PC-3 (cell line): ENCODE data around the gene SFSWAP. TPM values are rescaled to one million over a fixed set of nuclear protein-coding genes. Genes with fewer than 3 reads are reported as not detected.

Source experiments
- ATAC-seq: fragments of 200-7000 bp; cut with Tn5 transposase; 2 replicates; pipeline ENCODE4 v1.9.1; 2020; ENCODE audit warnings: mild to moderate bottlenecking, moderate library complexity
- BruUV-seq: library from RNA; stranded (reverse); fragments of 400-500 nt; replicated peaks from 2 replicates; lab custom pipeline; 2021; lab: Mats Ljungman, UMichigan
- CTCF ChIA-PET: fragments of 300-600 bp; sonication (Branson Sonifier 250); formaldehyde crosslinking; loops from one replicate; lab custom pipeline; 2022; ENCODE audit warnings: antibody characterized with exemption; lab: Charles Lee
- POLR2A ChIA-PET: fragments of 300-600 bp; sonication (Branson Sonifier 250); formaldehyde crosslinking; loops from one replicate; lab custom pipeline; 2022; ENCODE audit warnings: antibody characterized with exemption; ENCODE audit not compliant: unreplicated experiment; lab: Charles Lee
- DNase-seq: peaks from one replicate; pipeline ENCODE4 v3.0.0-alpha.2; 2015
- H2AFZ ChIP-seq: fragments of 300-600 bp; sonication (generic); 2 replicates; pipeline ENCODE4 v1.6.0; 2016; ENCODE audit warnings: antibody characterized with exemption, low read length
- H3F3A ChIP-seq: fragments of 300-600 bp; sonication (generic); one replicate; pipeline ENCODE4 v1.6.0; 2017; ENCODE audit warnings: antibody characterized with exemption, low read length, control low read depth, mild to moderate bottlenecking; ENCODE audit not compliant: unreplicated experiment
- H3K27ac ChIP-seq: fragments of 300-600 bp; sonication (generic); 2 replicates; pipeline ENCODE4 v1.5.1; 2016; ENCODE audit warnings: mild to moderate bottlenecking, low read length
- H3K27me3 ChIP-seq: fragments of 300-600 bp; sonication (generic); 2 replicates; pipeline ENCODE4 v1.6.1; 2016; ENCODE audit warnings: low read length, mixed read lengths
- H3K36me3 ChIP-seq: fragments of 300-600 bp; sonication (generic); 2 replicates; pipeline ENCODE4 v1.6.1; 2016; ENCODE audit warnings: low read depth, mixed run types, low read length, mixed read lengths
- H3K4me1 ChIP-seq: fragments of 300-600 bp; sonication (generic); 2 replicates; pipeline ENCODE4 v1.5.1; 2016; ENCODE audit warnings: low read length; ENCODE audit not compliant: insufficient read depth
- H3K4me2 ChIP-seq: fragments of 300-600 bp; sonication (generic); 2 replicates; pipeline ENCODE4 v1.6.0; 2016; ENCODE audit warnings: low read length
- H3K4me3 ChIP-seq: fragments of 300-600 bp; sonication (generic); 2 replicates; pipeline ENCODE4 v1.5.1; 2016; ENCODE audit warnings: mild to moderate bottlenecking, low read length, mixed read lengths
- H3K79me2 ChIP-seq: fragments of 300-600 bp; sonication (generic); 2 replicates; pipeline ENCODE4 v1.6.1; 2017; ENCODE audit warnings: low read length, mixed read lengths
- H3K9ac ChIP-seq: fragments of 300-600 bp; sonication (generic); 2 replicates; pipeline ENCODE4 v1.6.0; 2016; ENCODE audit warnings: mild to moderate bottlenecking, low read length
- H3K9me2 ChIP-seq: fragments of 300-600 bp; sonication (generic); replicated peaks from 2 replicates; pipeline ENCODE4 v1.6.1; 2016; ENCODE audit warnings: mixed run types, low read length, mixed read lengths
- H3K9me3 ChIP-seq: fragments of 300-600 bp; sonication (generic); 2 replicates; pipeline ENCODE4 v1.6.1; 2016; ENCODE audit warnings: low read length, mixed read lengths
- H4K20me1 ChIP-seq: fragments of 300-600 bp; sonication (generic); 2 replicates; pipeline ENCODE4 v1.6.1; 2016; ENCODE audit warnings: low read length, mixed read lengths
- EZH2 ChIP-seq: fragments of 300-600 bp; sonication (generic); IDR thresholded peaks from one replicate; pipeline ENCODE4 v1.6.1; 2017; ENCODE audit warnings: antibody characterized with exemption, mild to moderate bottlenecking, low read length; ENCODE audit not compliant: unreplicated experiment
- EZH2phosphoT487 ChIP-seq: fragments of 300-600 bp; sonication (generic); IDR thresholded peaks from 2 replicates; pipeline ENCODE4 v1.6.1; 2018; ENCODE audit warnings: mild to moderate bottlenecking, antibody characterized with exemption, low read length, borderline replicate concordance
- intact Hi-C: fragments of 100-400 bp; cut with micrococcal nuclease; formaldehyde crosslinking; loops from 2 replicates; pipeline ENCODE4 v1.9.0; 2023
- total RNA-seq: library from RNA; depleted of rRNA; stranded (reverse); fragments of >200 nt; gene quantifications from 2 replicates; pipeline ENCODE4 v1.2.3, GENCODE V29; 2014
- TF ChIP-seq, protein P1 (sequence below): fragments of 300-600 bp; sonication (generic); conservative IDR thresholded peaks from 2 replicates; pipeline ENCODE4 v1.5.1; 2017; ENCODE audit warnings: antibody characterized with exemption, low read depth, mild to moderate bottlenecking, low read length

Gene SFSWAP
- total RNA-seq, 1 experiment from 2014 or later: 57.5 TPM

DNA sequence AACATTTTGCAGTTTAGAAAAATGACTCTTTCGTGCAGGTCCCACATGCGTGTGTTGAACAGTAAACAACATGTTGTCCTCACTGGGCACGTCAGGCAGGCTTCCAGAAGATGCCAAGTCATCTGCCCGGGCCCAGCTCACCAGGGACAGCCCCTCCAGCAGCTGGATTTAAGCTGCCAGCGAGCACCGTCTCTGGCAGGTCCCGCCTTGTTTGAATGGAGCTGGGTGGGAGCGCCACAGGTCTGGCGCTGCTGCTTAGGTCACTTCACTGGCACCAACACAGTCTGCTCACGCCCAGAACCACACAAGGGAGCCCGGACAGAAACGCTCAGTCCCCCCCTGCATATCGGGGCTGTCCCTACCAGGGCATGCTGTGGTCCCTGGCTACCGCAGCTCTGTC is 84.2 kb downstream of the SFSWAP start:
- peaks cover 26% of the 10 kb centered on the region for H3K36me3 ChIP-seq
- H3K9ac ChIP-seq: no peak overlapping the region
- no peak overlapping the region for H3K27ac ChIP-seq
- ChIA-PET CTCF (no interaction called here), POLR2A (interaction anchor here (0.7 kb wide), 1 partner anchor 10 kb away, joined by 3 read pairs; no protein-coding TSS in a partner anchor)
- H3K27me3 ChIP-seq: no peaks in the 10 kb centered on the region
- DNase-seq (no peak), ATAC-seq (no peak)
- no peaks in the 10 kb centered on the region for H4K20me1 ChIP-seq
- H2AFZ ChIP-seq: no peak overlapping the region
- no peaks in the 10 kb centered on the region for H3K9me2 ChIP-seq
- intact Hi-C loops: no loop called here
- TF ChIP-seq EZH2phosphoT487: no peak
- TF ChIP-seq, protein P1, sequence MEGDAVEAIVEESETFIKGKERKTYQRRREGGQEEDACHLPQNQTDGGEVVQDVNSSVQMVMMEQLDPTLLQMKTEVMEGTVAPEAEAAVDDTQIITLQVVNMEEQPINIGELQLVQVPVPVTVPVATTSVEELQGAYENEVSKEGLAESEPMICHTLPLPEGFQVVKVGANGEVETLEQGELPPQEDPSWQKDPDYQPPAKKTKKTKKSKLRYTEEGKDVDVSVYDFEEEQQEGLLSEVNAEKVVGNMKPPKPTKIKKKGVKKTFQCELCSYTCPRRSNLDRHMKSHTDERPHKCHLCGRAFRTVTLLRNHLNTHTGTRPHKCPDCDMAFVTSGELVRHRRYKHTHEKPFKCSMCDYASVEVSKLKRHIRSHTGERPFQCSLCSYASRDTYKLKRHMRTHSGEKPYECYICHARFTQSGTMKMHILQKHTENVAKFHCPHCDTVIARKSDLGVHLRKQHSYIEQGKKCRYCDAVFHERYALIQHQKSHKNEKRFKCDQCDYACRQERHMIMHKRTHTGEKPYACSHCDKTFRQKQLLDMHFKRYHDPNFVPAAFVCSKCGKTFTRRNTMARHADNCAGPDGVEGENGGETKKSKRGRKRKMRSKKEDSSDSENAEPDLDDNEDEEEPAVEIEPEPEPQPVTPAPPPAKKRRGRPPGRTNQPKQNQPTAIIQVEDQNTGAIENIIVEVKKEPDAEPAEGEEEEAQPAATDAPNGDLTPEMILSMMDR: no peak
- no peak for TF ChIP-seq EZH2
- H3K79me2 ChIP-seq: no peaks in the 10 kb centered on the region
- no TSS peak for BruUV-seq
- no peaks in the 10 kb centered on the region for H3K9me3 ChIP-seq
- no peak overlapping the region for H3K4me3 ChIP-seq
- H3K4me2 ChIP-seq: no peak overlapping the region
- no peaks in the 10 kb centered on the region for H3F3A ChIP-seq
- H3K4me1 ChIP-seq: no peaks in the 10 kb centered on the region

DNA sequence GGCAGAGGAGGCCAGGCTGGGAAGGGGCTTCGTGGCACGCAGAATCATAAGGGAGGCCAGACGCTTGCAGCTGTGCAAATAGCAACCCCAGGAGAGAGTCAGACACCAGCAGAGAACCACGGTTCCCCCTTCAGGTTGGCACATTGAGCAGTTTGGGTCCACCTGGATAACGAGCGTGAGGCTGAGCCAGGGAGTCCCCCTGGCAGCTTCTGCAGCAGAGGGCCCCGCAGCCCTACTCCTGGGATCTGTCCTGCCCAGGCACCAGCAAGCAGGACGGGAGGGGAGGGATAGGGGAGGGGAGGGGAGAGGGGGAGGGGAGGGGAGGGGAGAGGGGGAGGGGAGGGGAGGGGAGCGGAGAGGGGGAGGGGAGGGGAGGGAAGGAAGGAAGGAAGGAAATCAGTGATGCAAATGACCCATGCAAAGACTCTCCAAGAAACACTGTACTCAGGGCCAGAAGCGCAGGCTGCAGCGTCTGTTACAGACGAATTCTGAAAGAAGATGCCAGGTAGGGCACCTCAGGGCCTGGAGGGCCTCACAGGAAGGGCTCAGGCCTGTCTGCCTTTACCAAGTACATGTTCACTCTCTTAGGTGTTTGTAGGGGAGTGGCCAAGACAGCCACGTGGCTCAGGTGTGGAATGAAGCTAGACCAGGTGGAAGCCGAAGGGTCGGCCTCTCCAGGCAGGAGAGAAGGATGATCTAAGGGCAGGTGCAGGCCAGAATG is 85.0 kb downstream of the SFSWAP start:
- POLR2A ChIA-PET: no interaction called here
- H3K9ac ChIP-seq: no peak overlapping the region

More for the DNA sequence above, 85.0 kb downstream of the SFSWAP start:
- no peak overlapping the region for H3K27ac ChIP-seq
- no peak for DNase-seq
- BruUV-seq: no TSS peak
- CTCF ChIA-PET: no interaction called here
- no peaks in the 10 kb centered on the region for H3K27me3 ChIP-seq
- H2AFZ ChIP-seq: no peak overlapping the region
- H3F3A ChIP-seq: no peaks in the 10 kb centered on the region
- no peaks in the 10 kb centered on the region for H3K9me2 ChIP-seq
- no peak overlapping the region for H3K4me3 ChIP-seq
- H3K36me3 ChIP-seq: peaks cover 18% of the 10 kb centered on the region
- ATAC-seq: no peak
- intact Hi-C loops: no loop called here
- H3K9me3 ChIP-seq: no peaks in the 10 kb centered on the region
- H3K79me2 ChIP-seq: no peaks in the 10 kb centered on the region
- H3K4me1 ChIP-seq: peaks cover 5% of the 10 kb centered on the region; the same call in 1 of the 2 replicates
- H4K20me1 ChIP-seq: no peaks in the 10 kb centered on the region
- no peak overlapping the region for H3K4me2 ChIP-seq
- TF ChIP-seq, protein P1: no peak
- TF ChIP-seq EZH2: no peak
- no peak for TF ChIP-seq EZH2phosphoT487
